GM12801 (cell line): ENCODE measurements around the gene METTL13.

Source experiments
- CTCF ChIP-seq: IDR thresholded peaks from one replicate; pipeline ENCODE4 v1.5.1; 2011; ENCODE audit warnings: control low read depth; ENCODE audit not compliant: insufficient read length; ENCODE audit errors: extremely low read depth

The METTL13 gene

GRCh38 chr1:171742577-171742922 lies 38.9 kb upstream of the METTL13 start:
- TF ChIP-seq CTCF: no peak

GRCh38 chr1:171743081-171743870 lies 38.2 kb upstream of the METTL13 start:
- no peak for TF ChIP-seq CTCF

GRCh38 chr1:171744986-171745385 lies 36.5 kb upstream of the METTL13 start:
- no peak for TF ChIP-seq CTCF

- TF ChIP-seq CTCF: no peak
These were observed 32.8 kb upstream of the METTL13 start for GRCh38 chr1:171748651-171749050.

- no peak for TF ChIP-seq CTCF
These were observed 30.2 kb upstream of the METTL13 start for GRCh38 chr1:171751221-171751620.

- TF ChIP-seq CTCF: no peak
These were observed 28.3 kb upstream of the METTL13 start for GRCh38 chr1:171753182-171753581.

- TF ChIP-seq CTCF: no peak
These were observed 27.6 kb upstream of the METTL13 start for GRCh38 chr1:171753685-171754352.
